HG03432 (cell line): ENCODE data around the gene VIPR2.
"Not testable (repeated sequence)": the region's sequence is repeated elsewhere in the genome, so short reads cannot be mapped to it uniquely, and the experiment has no call there.

Experiments
- ATAC-seq: cut with Tn5 transposase; IDR thresholded peaks from one replicate; pipeline ENCODE4 v1.9.1; 2021; ENCODE audit warnings: mild to moderate bottlenecking, moderate library complexity; ENCODE audit not compliant: unreplicated experiment

Gene VIPR2

GRCh38 chr7:159105832-159106811 is 38.5 kb downstream of the VIPR2 start:
- no peak for ATAC-seq

GRCh38 chr7:159105066-159105780 is 39.4 kb downstream of the VIPR2 start:
- no peak for ATAC-seq

- ATAC-seq = no peak
Measured at GRCh38 chr7:159104188-159104920, 40.3 kb downstream of the VIPR2 start.

- ATAC-seq = no peak
Measured at GRCh38 chr7:159103382-159104187, 41.1 kb downstream of the VIPR2 start.

GRCh38 chr7:159102681-159103381 is 41.8 kb downstream of the VIPR2 start:
- ATAC-seq = no peak

- not testable (repeated sequence) for ATAC-seq
Measured at GRCh38 chr7:159101661-159102091, 43.0 kb downstream of the VIPR2 start.

GRCh38 chr7:159101083-159101395 is 43.6 kb downstream of the VIPR2 start:
- ATAC-seq = not testable (repeated sequence)

- not testable (repeated sequence) for ATAC-seq
Measured at GRCh38 chr7:159100281-159101082, 44.2 kb downstream of the VIPR2 start.

- no peak for ATAC-seq
Measured at GRCh38 chr7:159099711-159100231, 44.9 kb downstream of the VIPR2 start.

GRCh38 chr7:159098811-159099655 is 45.6 kb downstream of the VIPR2 start:
- no peak for ATAC-seq

- ATAC-seq = no peak
Measured at GRCh38 chr7:159098424-159098786, 46.3 kb downstream of the VIPR2 start.

- ATAC-seq = no peak
Measured at GRCh38 chr7:159097661-159098423, 46.8 kb downstream of the VIPR2 start.

- ATAC-seq = no peak
Measured at GRCh38 chr7:159096736-159097581, 47.7 kb downstream of the VIPR2 start.

GRCh38 chr7:159095979-159096411 is 48.7 kb downstream of the VIPR2 start:
- ATAC-seq = no peak

GRCh38 chr7:159094919-159095915 is 49.5 kb downstream of the VIPR2 start:
- ATAC-seq = no peak
